HCT116 (cell line): ENCODE results near the gene SDK2.
A peak's percentile ranks its signal among the peaks of the same experiment; 100 is the strongest.

Experiments used
- CBX3 ChIP-seq: IDR thresholded peaks from 2 replicates; pipeline ENCODE4 v1.6.1; 2012; ENCODE audit warnings: low read depth
- CEBPB ChIP-seq: IDR thresholded peaks from 2 replicates; pipeline ENCODE4 v1.6.1; 2012; ENCODE audit warnings: low read depth
- EGR1 ChIP-seq: IDR thresholded peaks from 2 replicates; pipeline ENCODE4 v1.6.1; 2012; ENCODE audit warnings: low read depth
- ELF1 ChIP-seq: IDR thresholded peaks from 2 replicates; pipeline ENCODE4 v1.6.1; 2012; ENCODE audit warnings: low read depth, borderline replicate concordance
- EZH2 ChIP-seq: fragments of 200-600 bp; sonication (generic); IDR thresholded peaks from 2 replicates; pipeline ENCODE4 v1.6.1; 2017; ENCODE audit warnings: antibody characterized with exemption, mixed run types
- EZH2phosphoT487 ChIP-seq: fragments of 200-600 bp; IDR thresholded peaks from 2 replicates; pipeline ENCODE4 v1.6.1; 2018; ENCODE audit warnings: antibody characterized with exemption, borderline replicate concordance
- FOSL1 ChIP-seq: IDR thresholded peaks from 2 replicates; pipeline ENCODE4 v1.6.1; 2012; ENCODE audit warnings: low read depth
- JUND ChIP-seq: IDR thresholded peaks from 2 replicates; pipeline ENCODE4 v1.6.1; 2012
- POLR2A ChIP-seq: IDR thresholded peaks from 2 replicates; pipeline ENCODE4 v1.7.0; 2011; ENCODE audit warnings: borderline replicate concordance; ENCODE audit not compliant: insufficient read depth, insufficient read length; ENCODE audit errors: extremely low read depth
- POLR2AphosphoS5 ChIP-seq: IDR thresholded peaks from 2 replicates; pipeline ENCODE4 v1.6.1; 2011; ENCODE audit warnings: mild to moderate bottlenecking, low read depth, low read length, moderate library complexity
- TCF7L2 ChIP-seq: IDR thresholded peaks from 2 replicates; pipeline ENCODE4 v1.7.0; 2011; ENCODE audit warnings: borderline replicate concordance, inconsistent platforms; ENCODE audit not compliant: insufficient read depth, insufficient read length; ENCODE audit errors: extremely low read depth
- ZFX ChIP-seq: fragments of 450-650 bp; IDR thresholded peaks from 2 replicates; pipeline ENCODE4 v1.6.1; 2017
- TF ChIP-seq, protein P1 (sequence below), 3 experiments: fragments of 200-600 bp in 1 of 3; sonication (generic) in 1 of 3; IDR thresholded peaks in 2 of 3; conservative IDR thresholded peaks in 1 of 3; 2 replicates each; pipeline ENCODE4 v1.5.1; 2012 to 2017; ENCODE audit warnings: low read depth in 2 of 3, low read length in 2 of 3, antibody characterized with exemption in 1 of 3, borderline replicate concordance in 1 of 3, control low read depth in 1 of 3, mild to moderate bottlenecking in 1 of 3, mixed read lengths in 1 of 3, mixed run types in 1 of 3, moderate library complexity in 1 of 3; ENCODE audit not compliant: insufficient read depth in 1 of 3

DNA sequence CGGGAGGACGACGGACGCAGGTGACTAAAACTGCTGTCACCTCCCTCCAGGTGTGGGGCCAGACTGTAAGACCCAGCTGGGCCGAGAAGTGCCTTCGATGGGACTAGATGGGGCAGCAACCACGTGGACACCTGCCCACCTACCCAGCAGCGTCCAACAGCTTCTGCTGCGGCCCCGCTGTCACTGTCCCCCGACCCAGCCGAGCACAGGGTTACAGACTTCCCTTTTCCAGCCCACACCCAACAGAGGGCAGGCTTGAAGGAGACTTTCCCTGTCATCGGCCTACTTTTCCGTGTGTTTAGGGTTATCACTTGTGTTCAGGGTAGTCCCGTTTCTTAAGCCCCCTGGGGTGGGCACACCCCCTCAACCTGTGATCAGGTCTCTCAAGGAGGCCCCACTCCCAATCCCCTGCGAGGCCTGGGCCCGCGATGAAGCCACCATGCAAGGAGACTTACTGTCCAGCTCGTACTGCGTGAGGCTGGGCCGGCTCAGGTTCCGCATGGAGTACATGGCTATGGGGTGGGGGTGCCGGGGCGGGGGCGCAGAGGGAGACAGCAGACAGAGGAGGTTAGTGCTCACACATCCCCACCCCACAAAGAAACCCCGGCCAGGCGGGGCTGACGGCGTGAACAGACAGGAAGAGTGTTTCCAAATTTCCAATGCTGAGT lies 263.7 kb downstream of the SDK2 start:
- TF ChIP-seq EZH2phosphoT487 (no peak), POLR2A (no peak), POLR2AphosphoS5 (no peak), ELF1 (no peak), CEBPB (no peak), JUND (no peak), ZFX (0 out of 2 replicates have a peak, but pooled peaks have one; percentile 7), TCF7L2 (no peak), EGR1 (no peak), CBX3 (no peak), EZH2 (no peak), FOSL1 (no peak)
- TF ChIP-seq, protein P1, sequence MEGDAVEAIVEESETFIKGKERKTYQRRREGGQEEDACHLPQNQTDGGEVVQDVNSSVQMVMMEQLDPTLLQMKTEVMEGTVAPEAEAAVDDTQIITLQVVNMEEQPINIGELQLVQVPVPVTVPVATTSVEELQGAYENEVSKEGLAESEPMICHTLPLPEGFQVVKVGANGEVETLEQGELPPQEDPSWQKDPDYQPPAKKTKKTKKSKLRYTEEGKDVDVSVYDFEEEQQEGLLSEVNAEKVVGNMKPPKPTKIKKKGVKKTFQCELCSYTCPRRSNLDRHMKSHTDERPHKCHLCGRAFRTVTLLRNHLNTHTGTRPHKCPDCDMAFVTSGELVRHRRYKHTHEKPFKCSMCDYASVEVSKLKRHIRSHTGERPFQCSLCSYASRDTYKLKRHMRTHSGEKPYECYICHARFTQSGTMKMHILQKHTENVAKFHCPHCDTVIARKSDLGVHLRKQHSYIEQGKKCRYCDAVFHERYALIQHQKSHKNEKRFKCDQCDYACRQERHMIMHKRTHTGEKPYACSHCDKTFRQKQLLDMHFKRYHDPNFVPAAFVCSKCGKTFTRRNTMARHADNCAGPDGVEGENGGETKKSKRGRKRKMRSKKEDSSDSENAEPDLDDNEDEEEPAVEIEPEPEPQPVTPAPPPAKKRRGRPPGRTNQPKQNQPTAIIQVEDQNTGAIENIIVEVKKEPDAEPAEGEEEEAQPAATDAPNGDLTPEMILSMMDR (IDR thresholded peaks at IDR 0.05 in 2 of 3, conservative IDR thresholded peaks at IDR 0.05 in 1 of 3; ENCODE audit: borderline replicate concordance in 1 of 3, insufficient read depth in 1 of 3, low read depth in 2 of 3, low read length in 2 of 3): no peak
